Ishikawa (cell line): Measurements from ENCODE around the gene CEP126.

Experiments used
- CEBPB ChIP-seq: IDR thresholded peaks from 2 replicates; pipeline ENCODE4 v1.6.1; 2012
- EP300 ChIP-seq: IDR thresholded peaks from 2 replicates; pipeline ENCODE4 v1.6.1; 2012; ENCODE audit warnings: borderline replicate concordance
- FOXM1 ChIP-seq: IDR thresholded peaks from 2 replicates; pipeline ENCODE4 v1.6.1; 2012; ENCODE audit warnings: low read depth, borderline replicate concordance
- MAX ChIP-seq: IDR thresholded peaks from 2 replicates; pipeline ENCODE4 v1.6.1; 2012
- RAD21 ChIP-seq: IDR thresholded peaks from 2 replicates; pipeline ENCODE4 v1.6.1; 2012; ENCODE audit warnings: low read depth
- REST ChIP-seq: IDR thresholded peaks from 2 replicates; pipeline ENCODE4 v1.6.1; 2012; ENCODE audit warnings: low read depth, mild to moderate bottlenecking
- TAF1 ChIP-seq: IDR thresholded peaks from 2 replicates; pipeline ENCODE4 v1.6.1; 2012; ENCODE audit warnings: low read depth, mild to moderate bottlenecking
- TCF12 ChIP-seq: IDR thresholded peaks from 2 replicates; pipeline ENCODE4 v1.6.1; 2012; ENCODE audit warnings: low read depth
- ZBTB7A ChIP-seq: IDR thresholded peaks from 2 replicates; pipeline ENCODE4 v1.6.1; 2012; ENCODE audit warnings: low read depth
- TF ChIP-seq, protein P1 (sequence below): IDR thresholded peaks from 2 replicates; pipeline ENCODE4 v1.6.1; 2012

- TF ChIP-seq MAX, result no peak; the same call in 1 of the 2 replicates
- no peak for TF ChIP-seq TAF1
- no peak for TF ChIP-seq REST
- TF ChIP-seq EP300, result peak; percentile 70; the same call in 1 of the 2 replicates
- TF ChIP-seq ZBTB7A, result no peak
- TF ChIP-seq RAD21, result peak; percentile 69
- peak; percentile 65; the same call in 1 of the 2 replicates for TF ChIP-seq FOXM1
- no peak for TF ChIP-seq CEBPB
- TF ChIP-seq, protein P1, sequence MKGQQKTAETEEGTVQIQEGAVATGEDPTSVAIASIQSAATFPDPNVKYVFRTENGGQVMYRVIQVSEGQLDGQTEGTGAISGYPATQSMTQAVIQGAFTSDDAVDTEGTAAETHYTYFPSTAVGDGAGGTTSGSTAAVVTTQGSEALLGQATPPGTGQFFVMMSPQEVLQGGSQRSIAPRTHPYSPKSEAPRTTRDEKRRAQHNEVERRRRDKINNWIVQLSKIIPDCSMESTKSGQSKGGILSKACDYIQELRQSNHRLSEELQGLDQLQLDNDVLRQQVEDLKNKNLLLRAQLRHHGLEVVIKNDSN, result no peak
- TF ChIP-seq TCF12, result peak; percentile 60; the same call in 1 of the 2 replicates
Observed at GRCh38 chr11:102007567-102008437, 93.0 kb downstream of the CEP126 start.
